ENCODE data around the gene NRM. TPM values are rescaled to one million over a fixed set of nuclear protein-coding genes. Genes with fewer than 3 reads are reported as not detected.
A peak's percentile ranks its signal among the peaks of the same experiment; 100 is the strongest.

The NRM gene
- total and polyA plus RNA-seq, 2 of the 13 experiments (the other 11 are each of a cell fraction or from before 2014, with no cell fraction given): 12.5 to 16.0 TPM

GRCh38 chr6:30654798-30655742 is 35.7 kb downstream of the NRM start (continued):
- TF ChIP-seq RORA (CRISPR knock-in tag; IDR thresholded peaks at IDR 0.05) (no peak), LCORL (IDR thresholded peaks at IDR 0.05) (no peak), LCORL (CRISPR knock-in tag; IDR thresholded peaks at IDR 0.05) (peak; percentile 90), FOXJ3 (CRISPR knock-in tag; IDR thresholded peaks at IDR 0.05; ENCODE audit: borderline replicate concordance) (peak; percentile 92), SMARCC2 (IDR thresholded peaks at IDR 0.05) (0 out of 2 replicates have a peak, but pooled peaks have one; percentile 3), SALL2 (CRISPR knock-in tag; IDR thresholded peaks at IDR 0.05) (no peak), ZNF788 (CRISPR knock-in tag; IDR thresholded peaks at IDR 0.05; ENCODE audit: borderline replicate concordance) (peak; percentile 71; the same call in 1 of the 2 replicates), KAT8 (CRISPR knock-in tag; IDR thresholded peaks at IDR 0.05) (peak; percentile 91), TRAFD1 (CRISPR knock-in tag; IDR thresholded peaks at IDR 0.05; ENCODE audit: borderline replicate concordance) (no peak; the same call in 1 of the 2 replicates), IKZF5 (CRISPR knock-in tag; IDR thresholded peaks at IDR 0.05) (peak; percentile 97), ZNF501 (CRISPR knock-in tag; IDR thresholded peaks at IDR 0.05) (peak; percentile 97), PHF21A (CRISPR knock-in tag; IDR thresholded peaks at IDR 0.05) (peak; percentile 97), NFKB2 (CRISPR knock-in tag; IDR thresholded peaks at IDR 0.05; ENCODE audit: borderline replicate concordance) (no peak), FOXA1 (IDR thresholded peaks at IDR 0.05) (peak; percentile 87), FOXA1 (CRISPR knock-in tag; IDR thresholded peaks at IDR 0.05) (peak; percentile 99), PBX2 (CRISPR knock-in tag; IDR thresholded peaks at IDR 0.05) (peak; percentile 56; the same call in 1 of the 2 replicates), NR2F6 (IDR thresholded peaks at IDR 0.05) (peak; percentile 82), NR2F6 (CRISPR knock-in tag; IDR thresholded peaks at IDR 0.05) (peak; percentile 92), ATF3 (CRISPR knock-in tag; IDR thresholded peaks at IDR 0.05) (no peak), MYC (CRISPR knock-in tag; IDR thresholded peaks at IDR 0.05; ENCODE audit: borderline replicate concordance) (peak; percentile 93), ZNF687 (CRISPR knock-in tag; IDR thresholded peaks at IDR 0.05) (peak; percentile 80)

Measured in HepG2 (cell line).